ENCODE measurements around the gene ENTPD1.

The ENTPD1 gene

DNA sequence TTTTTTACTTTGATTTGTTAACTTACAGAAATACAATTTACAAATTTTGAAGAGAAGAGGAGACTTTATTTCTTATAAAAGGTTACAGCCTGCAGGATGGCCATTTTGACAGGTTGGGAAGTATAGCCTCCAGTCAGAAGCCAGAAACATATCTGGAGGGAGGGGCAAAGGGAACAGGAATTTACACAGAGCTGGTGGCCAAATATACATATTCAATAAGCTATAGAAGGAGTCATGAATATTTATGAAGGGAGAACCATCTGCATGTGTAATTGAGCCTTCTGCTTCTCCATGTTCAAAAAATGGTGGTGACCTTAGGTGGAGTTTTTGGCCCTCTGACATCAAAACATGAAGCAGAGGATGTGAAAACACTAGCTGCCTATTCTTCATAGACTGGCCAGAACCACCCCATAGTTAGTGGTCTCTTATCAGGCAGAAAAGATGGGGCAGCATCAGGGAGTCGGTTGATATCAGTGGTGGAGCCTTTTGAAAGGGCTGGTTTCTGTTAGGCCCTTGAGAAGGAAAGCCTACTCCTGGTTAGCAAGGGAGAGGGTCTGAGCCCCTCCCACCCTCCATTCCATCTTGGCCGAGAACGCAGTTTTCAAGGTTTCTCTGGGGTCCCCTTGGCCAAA, 57.2 kb downstream of the ENTPD1 start:
- H3K4me1 ChIP-seq (ENCODE audit: control insufficient read depth, insufficient read depth, low read length) = no peaks in the 10 kb centered on the region
- H3K27ac ChIP-seq (ENCODE audit: extremely low read depth, low read depth, low read length) = no peak overlapping the region
- H3K4me3 ChIP-seq (ENCODE audit: low read depth, low read length) = no peak overlapping the region
- TF ChIP-seq HOXD13 (CRISPR knock-in tag; IDR thresholded peaks at IDR 0.05; ENCODE audit: borderline replicate concordance) (no peak), ZNF830 (tag by site-specific recombination; IDR thresholded peaks at IDR 0.05; ENCODE audit: low read depth) (no peak), KLF16 (tag by site-specific recombination; IDR thresholded peaks at IDR 0.05) (no peak), ZNF335 (tag by site-specific recombination; conservative IDR thresholded peaks at IDR 0.05) (no peak), ZFP3 (tag by site-specific recombination; IDR thresholded peaks at IDR 0.05; ENCODE audit: low read depth) (no peak), HOXA7 (CRISPR knock-in tag; IDR thresholded peaks at IDR 0.05; ENCODE audit: borderline replicate concordance) (no peak), ZNF544 (tag by site-specific recombination; IDR thresholded peaks at IDR 0.05) (no peak), INSM2 (tag by site-specific recombination; IDR thresholded peaks at IDR 0.05) (no peak), ZNF555 (tag by site-specific recombination; conservative IDR thresholded peaks at IDR 0.05) (no peak), ZNF658 (tag by site-specific recombination; IDR thresholded peaks at IDR 0.05) (no peak), ZNF391 (tag by site-specific recombination; IDR thresholded peaks at IDR 0.05; ENCODE audit: borderline replicate concordance, low read depth) (no peak), CTCF (tag by site-specific recombination; IDR thresholded peaks at IDR 0.05) (no peak), HOXC10 (CRISPR knock-in tag; IDR thresholded peaks at IDR 0.05) (no peak), ZNF10 (tag by site-specific recombination; IDR thresholded peaks at IDR 0.05) (no peak), ZNF248 (tag by site-specific recombination; IDR thresholded peaks at IDR 0.05) (no peak), SP3 (tag by site-specific recombination; IDR thresholded peaks at IDR 0.05) (no peak), GLI2 (tag by site-specific recombination; IDR thresholded peaks at IDR 0.05; ENCODE audit: borderline replicate concordance, low read depth) (no peak), ZNF112 (tag by site-specific recombination; IDR thresholded peaks at IDR 0.05) (no peak)
- CTCF ChIA-PET = interaction anchor here (0.8 kb wide), 1 partner anchor 8 kb away, joined by 3 read pairs; no protein-coding TSS in a partner anchor
- no peaks in the 10 kb centered on the region for H3K36me3 ChIP-seq (ENCODE audit: control insufficient read depth in 2 of 2, insufficient read depth in 1 of 2, low read length in 2 of 2)
- H3K9me3 ChIP-seq (ENCODE audit: control insufficient read depth, insufficient read depth, low read depth, low read length) = no peaks in the 10 kb centered on the region
- POLR2A ChIA-PET = no interaction called here

- Histone ChIP-seq H3K36me3 (ENCODE audit: control insufficient read depth in 2 of 2, insufficient read depth in 1 of 2, low read length in 2 of 2) (no peaks in the 10 kb centered on the region), H3K9me3 (ENCODE audit: control insufficient read depth, insufficient read depth, low read depth, low read length) (no peaks in the 10 kb centered on the region), H3K4me1 (ENCODE audit: control insufficient read depth, insufficient read depth, low read length) (no peaks in the 10 kb centered on the region), H3K4me3 (ENCODE audit: low read depth, low read length) (no peak overlapping the region), H3K27ac (ENCODE audit: extremely low read depth, low read depth, low read length) (no peak overlapping the region)
- CTCF ChIA-PET = interaction anchor here (0.7 kb wide), 1 partner anchor 35 kb away, joined by 3 read pairs; no protein-coding TSS in a partner anchor
- TF ChIP-seq ZNF214 (tag by site-specific recombination; IDR thresholded peaks at IDR 0.05; ENCODE audit: borderline replicate concordance) (no peak), ZNF211 (tag by site-specific recombination; IDR thresholded peaks at IDR 0.05; ENCODE audit: low read depth) (no peak)
- TF ChIP-seq, protein P1, sequence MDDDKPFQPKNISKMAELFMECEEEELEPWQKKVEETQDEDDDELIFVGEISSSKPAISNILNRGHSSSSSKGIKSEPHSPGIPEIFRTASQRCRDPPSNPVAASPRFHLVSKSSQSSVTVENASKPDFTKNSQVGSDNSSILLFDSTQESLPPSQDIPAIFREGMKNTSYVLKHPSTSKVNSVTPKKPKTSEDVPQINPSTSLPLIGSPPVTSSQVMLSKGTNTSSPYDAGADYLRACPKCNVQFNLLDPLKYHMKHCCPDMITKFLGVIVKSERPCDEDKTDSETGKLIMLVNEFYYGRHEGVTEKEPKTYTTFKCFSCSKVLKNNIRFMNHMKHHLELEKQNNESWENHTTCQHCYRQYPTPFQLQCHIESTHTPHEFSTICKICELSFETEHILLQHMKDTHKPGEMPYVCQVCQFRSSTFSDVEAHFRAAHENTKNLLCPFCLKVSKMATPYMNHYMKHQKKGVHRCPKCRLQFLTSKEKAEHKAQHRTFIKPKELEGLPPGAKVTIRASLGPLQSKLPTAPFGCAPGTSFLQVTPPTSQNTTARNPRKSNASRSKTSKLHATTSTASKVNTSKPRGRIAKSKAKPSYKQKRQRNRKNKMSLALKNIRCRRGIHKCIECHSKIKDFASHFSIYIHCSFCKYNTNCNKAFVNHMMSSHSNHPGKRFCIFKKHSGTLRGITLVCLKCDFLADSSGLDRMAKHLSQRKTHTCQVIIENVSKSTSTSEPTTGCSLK (tag by site-specific recombination; IDR thresholded peaks at IDR 0.05) = no peak
- POLR2A ChIA-PET = no interaction called here
Observed at GRCh38 chr10:95814011-95814727, 58.2 kb downstream of the ENTPD1 start.

All from HEK293 (cell line).